ENCODE measurements around the gene ZNF784. TPM values are rescaled to one million over a fixed set of nuclear protein-coding genes. Genes with fewer than 3 reads are reported as not detected.
A peak's percentile ranks its signal among the peaks of the same experiment; 100 is the strongest.

Gene ZNF784
- total and polyA plus RNA-seq, 9 of the 15 experiments (the other 6 are each of a cell fraction or from before 2014, with no cell fraction given) = 0.14 to 6.1 (median 2.1) TPM

GRCh38 chr19:55624109-55625003, at the start of gene ZNF784 (continued):
- TF ChIP-seq ZBTB26 (CRISPR knock-in tag; IDR thresholded peaks at IDR 0.05) = no peak
- no peak for TF ChIP-seq ZBTB17 (CRISPR knock-in tag; IDR thresholded peaks at IDR 0.05)
- TF ChIP-seq SAFB2 (IDR thresholded peaks at IDR 0.05; ENCODE audit: borderline replicate concordance, low read depth, low read length, severe bottlenecking) = no peak
- peak; percentile 54; the same call in 1 of the 2 replicates for TF ChIP-seq JUND (IDR thresholded peaks at IDR 0.05; ENCODE audit: borderline replicate concordance, low read depth, low read length)
- no peak for TF ChIP-seq JUND (tag; IDR thresholded peaks at IDR 0.05; ENCODE audit: borderline replicate concordance, low read depth, low read length)
- TF ChIP-seq KHSRP (IDR thresholded peaks at IDR 0.05) = no peak
- peak in 1 of 2 experiments; percentile 54; a peak in 1 of 4 replicates for TF ChIP-seq FOXK2 (conservative IDR thresholded peaks at IDR 0.05 in 1 of 2, IDR thresholded peaks at IDR 0.05 in 1 of 2; ENCODE audit: low read depth in 2 of 2)
- TF ChIP-seq HMGXB4 (CRISPR knock-in tag; IDR thresholded peaks at IDR 0.05) = no peak
- TF ChIP-seq CEBPZ (IDR thresholded peaks at IDR 0.05; ENCODE audit: borderline replicate concordance, low read depth, low read length) = no peak
- no peak for TF ChIP-seq SIX5 (IDR thresholded peaks at IDR 0.05; ENCODE audit: borderline replicate concordance in 1 of 2, insufficient read depth in 1 of 2, low read depth in 1 of 2, low read length in 2 of 2)
- no peak for TF ChIP-seq ATF1 (CRISPR knock-in tag; IDR thresholded peaks at IDR 0.05)
- TF ChIP-seq ATF1 (tag; IDR thresholded peaks at IDR 0.05) = peak; percentile 72
- TF ChIP-seq POLR2B (IDR thresholded peaks at IDR 0.05; ENCODE audit: low read depth, partially characterized antibody) = peak; percentile 89
- TF ChIP-seq ZFX (CRISPR knock-in tag; IDR thresholded peaks at IDR 0.05) = peak; percentile 62
- TF ChIP-seq SLC30A9 (CRISPR knock-in tag; IDR thresholded peaks at IDR 0.05) = no peak
- TF ChIP-seq E2F6 (IDR thresholded peaks at IDR 0.05; ENCODE audit: borderline replicate concordance in 1 of 2, extremely low read depth in 1 of 2, insufficient read depth in 1 of 2, insufficient read length in 1 of 2, low read depth in 1 of 2, low read length in 1 of 2, poor library complexity in 1 of 2, severe bottlenecking in 1 of 2) = peak in 1 of 2 experiments; percentile 35
- TF ChIP-seq MLX (CRISPR knock-in tag; conservative IDR thresholded peaks at IDR 0.05) = no peak

Data from K562 (cell line).